GM12801 (cell line): ENCODE data around the gene FCRLA.
"Not testable (repeated sequence)": the region's sequence is repeated elsewhere in the genome, so short reads cannot be mapped to it uniquely, and the experiment has no call there.

Experiments
- TF ChIP-seq, protein P1 (sequence below): IDR thresholded peaks from one replicate; pipeline ENCODE4 v1.5.1; 2011; ENCODE audit warnings: control low read depth; ENCODE audit not compliant: insufficient read length; ENCODE audit errors: extremely low read depth

Gene FCRLA, protein sequence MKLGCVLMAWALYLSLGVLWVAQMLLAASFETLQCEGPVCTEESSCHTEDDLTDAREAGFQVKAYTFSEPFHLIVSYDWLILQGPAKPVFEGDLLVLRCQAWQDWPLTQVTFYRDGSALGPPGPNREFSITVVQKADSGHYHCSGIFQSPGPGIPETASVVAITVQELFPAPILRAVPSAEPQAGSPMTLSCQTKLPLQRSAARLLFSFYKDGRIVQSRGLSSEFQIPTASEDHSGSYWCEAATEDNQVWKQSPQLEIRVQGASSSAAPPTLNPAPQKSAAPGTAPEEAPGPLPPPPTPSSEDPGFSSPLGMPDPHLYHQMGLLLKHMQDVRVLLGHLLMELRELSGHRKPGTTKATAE

DNA sequence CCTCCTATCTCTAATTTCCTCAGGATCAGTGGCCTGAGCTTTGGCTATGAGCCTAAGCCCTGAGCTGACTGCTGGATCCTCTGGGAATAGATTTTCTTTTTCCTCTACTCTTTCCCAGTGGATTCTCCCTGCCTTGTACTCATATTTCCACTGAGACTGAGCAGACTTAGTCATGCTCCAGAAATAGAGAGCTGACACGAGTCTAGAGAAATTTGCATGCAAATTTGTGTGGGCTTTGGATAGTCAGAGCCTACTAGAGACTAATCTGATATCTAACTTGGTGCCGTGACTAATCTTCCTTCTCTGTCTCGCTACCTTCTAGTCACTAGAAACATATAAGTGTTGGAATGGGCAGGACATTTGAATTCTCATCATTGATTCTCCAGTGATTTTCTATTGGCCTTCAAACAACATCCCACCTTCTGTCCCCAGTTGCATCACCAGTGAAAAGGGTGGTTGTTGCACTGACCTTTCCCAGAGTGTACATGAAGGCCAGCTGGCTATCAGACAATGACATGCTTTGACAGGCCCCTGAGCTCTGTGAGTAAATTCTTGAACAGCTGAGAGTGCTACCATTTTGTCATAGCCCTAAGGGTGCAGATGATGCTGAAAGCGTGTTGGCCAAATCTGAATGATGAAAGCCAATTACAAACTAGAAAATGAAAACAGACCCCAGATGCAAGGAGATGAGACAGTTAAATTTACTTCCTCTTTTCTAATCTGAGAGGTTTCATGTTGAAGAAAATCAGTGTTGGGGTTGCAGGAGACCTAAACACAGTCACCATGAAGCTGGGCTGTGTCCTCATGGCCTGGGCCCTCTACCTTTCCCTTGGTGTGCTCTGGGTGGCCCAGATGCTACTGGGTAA is at the start of gene FCRLA:
Gene FCRLA (plus strand): TSS at position 748 of the 866 bp plus-strand sequence. CDS start 36 bp downstream, at position 784.
- TF ChIP-seq, protein P1, sequence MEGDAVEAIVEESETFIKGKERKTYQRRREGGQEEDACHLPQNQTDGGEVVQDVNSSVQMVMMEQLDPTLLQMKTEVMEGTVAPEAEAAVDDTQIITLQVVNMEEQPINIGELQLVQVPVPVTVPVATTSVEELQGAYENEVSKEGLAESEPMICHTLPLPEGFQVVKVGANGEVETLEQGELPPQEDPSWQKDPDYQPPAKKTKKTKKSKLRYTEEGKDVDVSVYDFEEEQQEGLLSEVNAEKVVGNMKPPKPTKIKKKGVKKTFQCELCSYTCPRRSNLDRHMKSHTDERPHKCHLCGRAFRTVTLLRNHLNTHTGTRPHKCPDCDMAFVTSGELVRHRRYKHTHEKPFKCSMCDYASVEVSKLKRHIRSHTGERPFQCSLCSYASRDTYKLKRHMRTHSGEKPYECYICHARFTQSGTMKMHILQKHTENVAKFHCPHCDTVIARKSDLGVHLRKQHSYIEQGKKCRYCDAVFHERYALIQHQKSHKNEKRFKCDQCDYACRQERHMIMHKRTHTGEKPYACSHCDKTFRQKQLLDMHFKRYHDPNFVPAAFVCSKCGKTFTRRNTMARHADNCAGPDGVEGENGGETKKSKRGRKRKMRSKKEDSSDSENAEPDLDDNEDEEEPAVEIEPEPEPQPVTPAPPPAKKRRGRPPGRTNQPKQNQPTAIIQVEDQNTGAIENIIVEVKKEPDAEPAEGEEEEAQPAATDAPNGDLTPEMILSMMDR = no peak

DNA sequence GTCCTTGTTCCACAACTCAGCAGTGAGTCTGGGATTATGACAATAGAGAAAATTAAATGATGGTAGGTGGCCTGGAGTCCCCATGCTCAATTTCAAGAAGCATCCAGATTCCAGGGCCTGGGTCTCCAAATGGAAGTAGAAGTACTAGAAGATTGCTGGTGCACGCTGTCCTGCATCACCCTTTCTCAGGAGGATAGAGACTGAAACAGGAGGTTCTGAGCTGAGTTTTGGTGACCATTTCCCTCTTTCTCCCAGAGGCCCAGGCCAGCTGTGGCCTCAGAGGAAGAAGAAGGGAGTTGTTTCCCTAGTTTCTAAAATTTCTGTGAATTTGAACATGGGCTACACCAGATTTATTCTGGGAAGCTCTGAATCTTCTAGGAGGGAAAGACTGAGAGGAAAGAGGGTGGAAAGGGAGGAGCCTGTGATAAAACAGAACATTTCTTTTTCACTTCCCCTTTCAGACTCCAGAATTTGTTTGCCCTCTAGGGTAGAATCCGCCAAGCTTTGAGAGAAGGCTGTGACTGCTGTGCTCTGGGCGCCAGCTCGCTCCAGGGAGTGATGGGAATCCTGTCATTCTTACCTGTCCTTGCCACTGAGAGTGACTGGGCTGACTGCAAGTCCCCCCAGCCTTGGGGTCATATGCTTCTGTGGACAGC is 44.2 kb upstream of the FCRLA start, which contains the start of gene FCGR2B:
Gene FCGR2B (plus strand): TSS at position 460 of the 656 bp plus-strand sequence. CDS start 99 bp downstream, at position 559.
- TF ChIP-seq, protein P1 = not testable (repeated sequence)

DNA sequence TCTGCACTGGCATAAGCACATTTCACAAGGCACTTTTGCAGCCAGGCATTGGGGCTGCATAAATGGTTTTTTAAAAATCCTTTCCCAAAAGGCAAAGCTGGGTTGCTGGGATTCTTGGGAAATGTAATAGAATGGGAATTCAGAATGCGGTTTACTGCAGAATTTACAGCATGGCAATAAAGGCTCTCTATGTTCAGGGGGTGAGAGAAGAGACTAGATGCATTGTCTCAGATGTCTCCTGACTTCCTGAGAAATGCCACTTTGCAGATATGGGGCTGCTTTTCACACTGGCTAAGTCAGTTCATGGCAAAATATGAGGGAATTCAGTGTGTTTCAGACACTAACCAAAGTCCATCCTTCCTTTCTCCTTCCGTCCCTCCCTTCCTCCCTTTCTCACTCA is 30.6 kb upstream of the FCRLA start:
- TF ChIP-seq, protein P1 = no peak

DNA sequence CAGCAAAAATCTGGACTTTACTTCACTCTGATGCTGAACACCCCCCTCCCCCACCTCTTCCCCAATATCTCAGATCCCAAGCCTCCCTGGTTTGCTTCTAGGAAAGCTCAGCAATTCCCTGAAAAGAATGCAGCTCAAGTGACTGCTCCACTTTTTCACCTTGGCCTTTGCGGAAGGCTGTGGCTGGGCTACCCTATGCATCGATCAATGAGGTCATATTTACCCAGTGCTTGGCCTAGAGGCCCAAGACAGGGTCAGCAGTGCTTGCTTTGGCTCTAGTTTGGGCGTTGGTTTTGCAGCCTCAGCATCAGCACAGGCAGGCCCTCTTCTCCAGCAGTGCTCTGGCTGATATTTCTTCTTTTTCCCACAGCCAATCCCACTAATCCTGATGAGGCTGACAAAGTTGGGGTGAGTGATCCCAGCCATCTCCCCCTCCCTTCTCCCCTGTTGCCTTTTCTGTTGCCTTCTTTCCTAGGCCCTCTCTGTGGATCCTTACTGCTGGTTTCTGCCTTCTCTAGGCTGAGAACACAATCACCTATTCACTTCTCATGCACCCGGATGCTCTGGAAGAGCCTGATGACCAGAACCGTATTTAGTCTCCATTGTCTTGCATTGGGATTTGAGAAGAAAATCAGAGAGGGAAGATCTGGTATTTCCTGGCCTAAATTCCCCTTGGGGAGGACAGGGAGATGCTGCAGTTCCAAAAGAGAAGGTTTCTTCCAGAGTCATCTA is 29.9 kb upstream of the FCRLA start:
- TF ChIP-seq, protein P1 = no peak

DNA sequence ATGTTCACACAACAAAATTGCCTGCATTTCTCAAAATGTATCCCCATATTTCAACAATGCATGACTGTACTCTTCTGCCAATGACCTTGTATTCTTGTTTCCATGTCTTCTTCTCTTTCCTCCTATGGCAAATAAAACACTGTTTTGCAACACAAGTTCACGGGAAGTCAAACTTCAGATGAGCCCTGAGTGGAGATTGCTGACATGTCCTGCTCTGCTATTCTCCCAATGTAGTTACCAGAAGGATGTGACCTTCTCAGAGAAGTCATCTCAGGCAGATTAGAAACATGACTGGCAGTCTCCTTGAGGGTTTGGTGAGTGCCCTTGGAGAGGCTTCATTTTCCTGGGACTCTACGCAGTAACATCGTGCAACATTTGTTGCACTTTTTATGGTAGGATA is 28.5 kb upstream of the FCRLA start:
- TF ChIP-seq, protein P1 = no peak

DNA sequence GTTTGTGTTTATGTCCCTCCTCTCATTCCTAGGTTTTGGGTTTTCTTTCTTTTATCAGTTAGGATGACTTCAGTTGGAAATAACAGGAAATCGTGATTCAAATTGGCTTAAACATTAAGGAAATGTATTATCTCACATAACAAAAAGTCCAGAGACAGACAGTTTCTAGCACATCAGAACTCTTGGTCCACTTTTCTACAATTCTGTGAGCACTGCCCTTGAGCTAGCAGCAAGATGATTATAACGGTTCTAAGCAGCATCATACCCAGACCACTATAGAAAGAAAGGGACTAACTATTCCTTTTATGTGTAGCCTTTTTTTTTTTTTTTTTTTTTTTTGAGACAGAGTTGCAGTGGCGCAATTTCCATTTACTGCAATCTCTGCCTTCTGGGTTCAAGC is 25.1 kb upstream of the FCRLA start:
- TF ChIP-seq, protein P1 = no peak

DNA sequence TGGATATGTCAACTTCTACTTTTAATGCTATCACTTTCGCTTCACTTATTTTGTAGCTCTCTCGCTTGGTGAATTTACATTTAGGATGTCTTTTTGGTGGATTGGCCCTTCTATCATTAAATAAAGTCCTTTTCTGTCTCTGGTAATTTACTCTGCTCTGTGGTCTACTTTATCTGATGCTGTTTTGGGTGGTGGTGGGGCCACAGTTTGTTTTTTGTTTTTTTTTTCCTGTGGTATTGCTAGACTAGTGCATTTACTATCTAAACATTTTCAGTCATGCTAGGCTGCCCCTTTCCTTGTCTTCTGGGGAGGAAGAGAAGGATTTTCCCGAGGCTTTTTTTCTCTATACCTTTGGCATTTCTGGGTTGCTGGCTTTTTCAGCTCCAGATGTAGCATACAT is 18.1 kb upstream of the FCRLA start:
- TF ChIP-seq, protein P1 = no peak
